IMR-90 (cell line): ENCODE measurements around the gene RNGTT. TPM values are rescaled to one million over a fixed set of nuclear protein-coding genes. Genes with fewer than 3 reads are reported as not detected.

ENCODE experiments used
- ATAC-seq: fragments of 200-7000 bp; cut with Tn5 transposase; 2 replicates; pipeline ENCODE4 v1.9.1; 2020; ENCODE audit warnings: low read depth, mild to moderate bottlenecking, moderate library complexity
- BruUV-seq: library from RNA; stranded (reverse); fragments of 400-500 nt; replicated peaks from 2 replicates; lab custom pipeline; 2021; lab: Mats Ljungman, UMichigan
- CTCF ChIA-PET: fragments of 300-600 bp; formaldehyde crosslinking; extraction: SDS; loops from one replicate; lab custom pipeline; 2021; ENCODE audit warnings: antibody characterized with exemption; lab: Yijun Ruan, JAX
- POLR2A ChIA-PET: fragments of 300-600 bp; sonication (Branson Sonifier 250); formaldehyde crosslinking; loops from one replicate; lab custom pipeline; 2022; ENCODE audit warnings: antibody characterized with exemption; ENCODE audit not compliant: unreplicated experiment; lab: Charles Lee
- DNase-seq: peaks from one replicate; pipeline ENCODE4 v3.0.0; 2013
- H2AFZ ChIP-seq: replicated peaks from 2 replicates; pipeline ENCODE3; 2013; ENCODE audit warnings: low read length, mild to moderate bottlenecking; ENCODE audit not compliant: poor library complexity
- H2AK5ac ChIP-seq: 2 replicates; pipeline ENCODE4 v1.6.1; 2013; ENCODE audit warnings: low read depth, low read length, inconsistent platforms
- H2AK9ac ChIP-seq: replicated peaks from 2 replicates; pipeline ENCODE3; 2013; ENCODE audit warnings: mild to moderate bottlenecking, low read depth, low read length, moderate library complexity; ENCODE audit not compliant: poor library complexity
- H2BK120ac ChIP-seq: 2 replicates; pipeline ENCODE4 v1.6.1; 2013; ENCODE audit warnings: low read depth, low read length, inconsistent platforms
- H2BK15ac ChIP-seq: 3 replicates; pipeline ENCODE4 v1.6.1; 2013; ENCODE audit warnings: low read depth, low read length, inconsistent platforms
- H2BK20ac ChIP-seq: 2 replicates; pipeline ENCODE4 v1.6.1; 2013; ENCODE audit warnings: low read depth, mild to moderate bottlenecking, inconsistent platforms, low read length, moderate library complexity
- H2BK5ac ChIP-seq: 2 replicates; pipeline ENCODE4 v1.6.1; 2013; ENCODE audit warnings: mild to moderate bottlenecking, low read depth, low read length, inconsistent platforms; ENCODE audit not compliant: poor library complexity, severe bottlenecking
- H3K14ac ChIP-seq: replicated peaks from 2 replicates; pipeline ENCODE4 v1.6.1; 2013; ENCODE audit warnings: low read depth, low read length, inconsistent platforms
- H3K18ac ChIP-seq: 2 replicates; pipeline ENCODE4 v1.6.1; 2013; ENCODE audit warnings: low read depth, low read length, control low read depth
- H3K23ac ChIP-seq: 2 replicates; pipeline ENCODE4 v1.6.1; 2013; ENCODE audit warnings: low read depth, low read length, inconsistent platforms
- H3K27ac ChIP-seq: 2 replicates; pipeline ENCODE4 v1.5.1; 2013; ENCODE audit warnings: mild to moderate bottlenecking, control low read depth, low read length; ENCODE audit not compliant: insufficient read depth
- H3K27me3 ChIP-seq: 2 replicates; pipeline ENCODE4 v1.6.1; 2013; ENCODE audit warnings: low read length; ENCODE audit not compliant: control insufficient read depth, insufficient read depth
- H3K36me3 ChIP-seq: 2 replicates; pipeline ENCODE4 v1.6.1; 2013; ENCODE audit warnings: low read length, mixed read lengths; ENCODE audit not compliant: control insufficient read depth, insufficient read depth
- H3K4ac ChIP-seq: 2 replicates; pipeline ENCODE4 v1.6.1; 2013; ENCODE audit warnings: low read depth, low read length, inconsistent platforms
- H3K4me1 ChIP-seq: 2 replicates; pipeline ENCODE4 v1.6.1; 2013; ENCODE audit warnings: low read length, mixed read lengths; ENCODE audit not compliant: control insufficient read depth, insufficient read depth
- H3K4me2 ChIP-seq: 2 replicates; pipeline ENCODE4 v1.6.1; 2013; ENCODE audit warnings: low read depth, mild to moderate bottlenecking, control low read depth, low read length, moderate library complexity
- H3K4me3 ChIP-seq: 2 replicates; pipeline ENCODE4 v1.5.1; 2013; ENCODE audit warnings: low read depth, mild to moderate bottlenecking, control low read depth, low read length, moderate library complexity; ENCODE audit not compliant: insufficient read depth
- H3K56ac ChIP-seq: 2 replicates; pipeline ENCODE4 v1.6.1; 2013; ENCODE audit warnings: low read length, inconsistent platforms; ENCODE audit not compliant: insufficient read depth; ENCODE audit errors: extremely low read depth
- H3K79me1 ChIP-seq, 2 experiments: 2 replicates each; pipeline ENCODE4 v1.6.1; 2013; ENCODE audit warnings: low read length in 2 of 2, inconsistent platforms in 1 of 2, low read depth in 1 of 2
- H3K9ac ChIP-seq: 2 replicates; pipeline ENCODE4 v1.6.1; 2013; ENCODE audit warnings: low read depth, low read length, control low read depth
- H3K9me1 ChIP-seq: 2 replicates; pipeline ENCODE4 v1.6.1; 2013; ENCODE audit warnings: low read length, inconsistent platforms; ENCODE audit not compliant: insufficient read depth
- H3K9me3 ChIP-seq: 2 replicates; pipeline ENCODE4 v1.6.1; 2013; ENCODE audit warnings: low read length; ENCODE audit not compliant: control insufficient read depth, insufficient read depth
- H4K20me1 ChIP-seq: 2 replicates; pipeline ENCODE4 v1.6.1; 2013; ENCODE audit warnings: low read length, inconsistent platforms; ENCODE audit not compliant: insufficient read depth
- H4K5ac ChIP-seq: 2 replicates; pipeline ENCODE4 v1.6.1; 2013; ENCODE audit warnings: mild to moderate bottlenecking, low read depth, low read length, control low read depth
- H4K8ac ChIP-seq, 2 experiments: 2 replicates each; pipeline ENCODE4 v1.6.1; 2013; ENCODE audit warnings: low read depth in 2 of 2, low read length in 2 of 2, control low read depth in 1 of 2, inconsistent platforms in 1 of 2
- H4K91ac ChIP-seq: 2 replicates; pipeline ENCODE4 v1.6.1; 2013; ENCODE audit warnings: low read depth, low read length, inconsistent platforms; ENCODE audit not compliant: insufficient read depth
- CEBPB ChIP-seq: IDR thresholded peaks from 2 replicates; pipeline ENCODE4 v1.6.1; 2012; ENCODE audit warnings: low read depth, low read length, improper control_type of control experiment
- CTCF ChIP-seq: conservative IDR thresholded peaks from 2 replicates; pipeline ENCODE4 v1.5.1; 2012; ENCODE audit warnings: mild to moderate bottlenecking, low read depth, low read length, improper control_type of control experiment
- ELK1 ChIP-seq: fragments of 150-350 bp; IDR thresholded peaks from 2 replicates; pipeline ENCODE4 v1.6.1; 2016; ENCODE audit warnings: low read depth, mild to moderate bottlenecking, low read length, moderate library complexity, borderline replicate concordance
- MAFK ChIP-seq: IDR thresholded peaks from 2 replicates; pipeline ENCODE4 v1.6.1; 2012; ENCODE audit warnings: low read depth, low read length, improper control_type of control experiment
- POLR2A ChIP-seq: IDR thresholded peaks from 2 replicates; pipeline ENCODE4 v1.6.1; 2012; ENCODE audit warnings: mild to moderate bottlenecking, low read depth, low read length
- SMC3 ChIP-seq: fragments of 150-350 bp; IDR thresholded peaks from 2 replicates; pipeline ENCODE4 v1.6.1; 2016; ENCODE audit warnings: low read depth, mild to moderate bottlenecking, antibody characterized with exemption, low read length, moderate library complexity
- WGBS, 2 experiments: methylation state at CpG; one replicate each; pipeline versions ENCODE4 v1.1.5 to v1.1.7; 2013; ENCODE audit warnings: missing lambda C conversion rate in 2 of 2; ENCODE audit not compliant: insufficient read length in 1 of 2; ENCODE audit errors: extremely low coverage in 2 of 2; 5-methylcytosine and 5-hydroxymethylcytosine counted together
- dilution Hi-C: fragments of 300-500 bp; cut with HindIII; formaldehyde crosslinking; loops from one replicate; pipeline ENCODE4 v1.14.3; 2018; ENCODE audit warnings: low sequenced_read_pairs; ENCODE audit not compliant: unreplicated experiment
- in situ Hi-C: fragments of 300-500 bp; cut with MboI; formaldehyde crosslinking; loops from 3 replicates; pipeline ENCODE4 v1.14.3; 2019; ENCODE audit warnings: low sequenced_read_pairs, inconsistent platforms, mixed read lengths
- intact Hi-C: fragments of 100-400 bp; cut with micrococcal nuclease; formaldehyde crosslinking; loops from 2 replicates; pipeline ENCODE4 v1.10.0; 2022
- polyA plus RNA-seq, 3 experiments: library from polyadenylated mRNA; depleted of rRNA; stranded (reverse); fragments of >200 nt; gene quantifications; 2 replicates each; pipeline ENCODE4 v1.2.3, GENCODE V29; 2012; ENCODE audit warnings: low replicate concordance in 1 of 3
- total RNA-seq: library from RNA; depleted of rRNA; stranded (reverse); fragments of >200 nt; gene quantifications from 2 replicates; pipeline ENCODE4 v1.2.3, GENCODE V29; 2012

The RNGTT gene
- total and polyA plus RNA-seq, 2 of the 4 experiments (the other 2 are of a cell fraction): 5.4 to 21.7 TPM

- no peak for TF ChIP-seq MAFK
These were observed 42.4 kb downstream of the RNGTT start (continued) for GRCh38 chr6:88920774-88921733.

- Histone ChIP-seq H3K4me2 (no peak overlapping the region), H3K14ac (no peak overlapping the region), H2BK15ac (no peak overlapping the region), H3K4ac (no peak overlapping the region), H4K8ac (no peak overlapping the region), H3K56ac (no peak overlapping the region), H4K91ac (no peak overlapping the region), H2AK9ac (no peak overlapping the region), H4K20me1 (no peaks in the 10 kb centered on the region), H3K18ac (no peak overlapping the region), H2AK5ac (no peak overlapping the region), H3K27me3 (no peaks in the 10 kb centered on the region), H3K9me1 (no peaks in the 10 kb centered on the region), H3K36me3 (peaks cover 1% of the 10 kb centered on the region), H3K27ac (no peak overlapping the region), H2BK120ac (no peak overlapping the region), H2BK5ac (no peak overlapping the region), H3K4me3 (no peak overlapping the region), H3K79me1 (no peaks in the 10 kb centered on the region; a peak in 1 of 4 replicates), H2BK20ac (no peak overlapping the region), H4K5ac (no peak overlapping the region), H2AFZ (no peak overlapping the region), H3K23ac (no peak overlapping the region), H3K4me1 (no peaks in the 10 kb centered on the region), H3K9ac (no peak overlapping the region), H3K9me3 (no peaks in the 10 kb centered on the region)
- ChIA-PET POLR2A (no interaction called here), CTCF (no interaction called here)
- no CpG with 5 or more reads among the region's 2 CpGs for WGBS, 2 experiments
- dilution Hi-C loops: no loop called here
- TF ChIP-seq CTCF (no peak), SMC3 (no peak), ELK1 (no peak), CEBPB (no peak), POLR2A (no peak), MAFK (no peak)
- in situ Hi-C loops: no loop called here
- no peak for ATAC-seq
- BruUV-seq: no TSS peak
- DNase-seq: no peak
- intact Hi-C loops: no loop called here
These were observed 43.3 kb downstream of the RNGTT start for GRCh38 chr6:88920088-88920487.
